ENCODE results near the gene KIAA0040.
"Not testable (repeated sequence)": the region's sequence is repeated elsewhere in the genome, so short reads cannot be mapped to it uniquely, and the experiment has no call there.

The KIAA0040 gene

GRCh38 chr1:175137369-175137768 lies 55.2 kb downstream of the KIAA0040 start:
- DNase-seq (ENCODE audit: low read depth): no peak

- no peak for DNase-seq (ENCODE audit: low read depth)
Measured at GRCh38 chr1:175136246-175136645, 56.3 kb downstream of the KIAA0040 start.

- no peak for DNase-seq (ENCODE audit: low read depth)
Measured at GRCh38 chr1:175134500-175134899, 58.1 kb downstream of the KIAA0040 start.

GRCh38 chr1:175133673-175134435 lies 58.7 kb downstream of the KIAA0040 start:
- no peak for DNase-seq (ENCODE audit: low read depth)

GRCh38 chr1:175132436-175132835 lies 60.1 kb downstream of the KIAA0040 start:
- DNase-seq (ENCODE audit: low read depth): no peak

GRCh38 chr1:175131095-175131494 lies 61.5 kb downstream of the KIAA0040 start:
- DNase-seq (ENCODE audit: low read depth): no peak

- DNase-seq (ENCODE audit: low read depth): no peak
Measured at GRCh38 chr1:175130649-175131045, 61.9 kb downstream of the KIAA0040 start.

GRCh38 chr1:175129997-175130648 lies 62.5 kb downstream of the KIAA0040 start:
- no peak for DNase-seq (ENCODE audit: low read depth)

- DNase-seq (ENCODE audit: low read depth): no peak
Measured at GRCh38 chr1:175129644-175129996, 63.0 kb downstream of the KIAA0040 start.

GRCh38 chr1:175129182-175129581 lies 63.4 kb downstream of the KIAA0040 start:
- no peak for DNase-seq (ENCODE audit: low read depth)

GRCh38 chr1:175128523-175128922 lies 64.1 kb downstream of the KIAA0040 start:
- DNase-seq (ENCODE audit: low read depth): no peak

- DNase-seq (ENCODE audit: low read depth): no peak
Measured at GRCh38 chr1:175127565-175127964, 65.0 kb downstream of the KIAA0040 start.

GRCh38 chr1:175126347-175126746 lies 66.2 kb downstream of the KIAA0040 start:
- no peak for DNase-seq (ENCODE audit: low read depth)

GRCh38 chr1:175124861-175125260 lies 67.7 kb downstream of the KIAA0040 start:
- no peak for DNase-seq (ENCODE audit: low read depth)

GRCh38 chr1:175120511-175120910 lies 72.1 kb downstream of the KIAA0040 start:
- DNase-seq (ENCODE audit: low read depth): no peak

- DNase-seq (ENCODE audit: low read depth): no peak
Measured at GRCh38 chr1:175118375-175119367, 73.9 kb downstream of the KIAA0040 start.

- DNase-seq (ENCODE audit: low read depth): no peak
Measured at GRCh38 chr1:175116903-175117302, 75.7 kb downstream of the KIAA0040 start.

GRCh38 chr1:175116210-175116798 lies 76.3 kb downstream of the KIAA0040 start:
- DNase-seq (ENCODE audit: low read depth): no peak

GRCh38 chr1:175114996-175115395 lies 77.6 kb downstream of the KIAA0040 start:
- DNase-seq (ENCODE audit: low read depth): no peak

GRCh38 chr1:175108331-175108820 lies 84.2 kb downstream of the KIAA0040 start:
- not testable (repeated sequence) for DNase-seq (ENCODE audit: low read depth)

Measured in stimulated activated CD8-positive, alpha-beta memory T cell treated with anti-CD3 and anti-CD28 coated beads, Interleukin-12 subunit alpha, Interleukin-12 subunit beta, amount 100 ng/mL, for 4 hours (primary cell).